Measurements from ENCODE around the gene ADK.
"Not testable (repeated sequence)": the region's sequence is repeated elsewhere in the genome, so short reads cannot be mapped to it uniquely, and the experiment has no call there.

The ADK gene

GRCh38 chr10:74244807-74245206 is 93.8 kb downstream of the ADK start:
- no peak for DNase-seq

DNA sequence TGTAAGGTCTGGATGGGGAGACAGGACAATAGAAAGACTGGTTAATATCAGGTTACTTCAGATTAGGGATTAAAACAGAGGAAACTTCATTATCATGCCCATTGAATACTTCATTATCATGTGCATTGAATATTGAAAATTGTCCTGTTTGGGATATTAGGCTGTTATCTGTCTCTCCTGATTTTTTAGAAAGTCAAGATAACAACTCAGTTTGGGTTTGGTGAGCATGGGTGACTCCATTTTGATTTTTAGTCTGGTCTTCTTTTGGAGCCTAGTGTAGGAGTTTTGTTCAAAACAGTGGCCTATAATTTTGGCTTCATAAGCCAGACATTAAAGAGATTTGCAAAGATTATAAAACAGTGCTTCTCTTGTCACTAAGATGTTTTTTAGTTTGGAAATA is 95.5 kb downstream of the ADK start:
- no peak for DNase-seq

GRCh38 chr10:74249865-74250264 is 98.8 kb downstream of the ADK start:
- DNase-seq: no peak

DNA sequence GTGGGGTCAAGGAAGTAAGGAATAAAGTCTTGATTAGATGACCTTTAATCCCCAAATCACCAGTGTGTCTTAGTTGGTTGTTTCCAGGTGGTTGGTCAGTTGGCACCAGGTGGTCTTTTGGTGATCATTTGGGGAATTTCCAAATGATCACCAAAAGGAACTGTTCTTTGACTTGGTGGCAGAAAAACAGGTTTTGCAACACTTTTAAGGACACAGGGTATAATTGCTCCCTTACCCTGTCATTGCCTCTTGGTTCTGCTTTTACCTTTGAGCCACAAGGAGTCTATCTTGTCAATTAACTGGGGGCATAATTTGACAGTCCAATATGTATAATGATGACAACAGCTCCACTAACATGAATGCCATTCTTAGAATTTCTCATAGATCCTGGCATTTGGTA is 104.2 kb downstream of the ADK start:
- DNase-seq: peak; percentile 26

DNA sequence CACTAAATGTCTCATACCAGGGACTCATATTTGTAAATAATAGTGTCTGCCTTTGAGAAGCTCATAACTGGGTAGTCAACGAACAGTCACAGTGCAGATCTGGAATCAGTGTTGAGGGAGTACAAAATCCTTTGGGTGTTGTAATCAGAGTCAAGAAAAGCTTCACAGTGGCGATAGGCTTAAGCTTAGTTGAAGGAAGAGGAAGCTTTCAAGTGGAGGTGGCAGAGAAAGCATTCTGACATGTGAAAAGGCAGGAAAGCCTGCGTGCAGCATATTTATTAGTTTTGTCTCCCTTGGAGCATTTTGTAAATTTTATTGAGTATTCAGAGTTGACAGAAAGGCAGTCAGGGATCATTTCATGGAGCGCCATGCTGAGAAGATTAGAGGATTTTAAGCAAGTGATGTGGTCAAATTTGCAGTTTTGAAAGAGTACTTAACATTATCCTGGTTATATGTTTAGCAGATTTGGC is 104.9 kb downstream of the ADK start:
- peak; percentile 76 for DNase-seq

GRCh38 chr10:74262856-74263255 is 111.8 kb downstream of the ADK start:
- DNase-seq: no peak

DNA sequence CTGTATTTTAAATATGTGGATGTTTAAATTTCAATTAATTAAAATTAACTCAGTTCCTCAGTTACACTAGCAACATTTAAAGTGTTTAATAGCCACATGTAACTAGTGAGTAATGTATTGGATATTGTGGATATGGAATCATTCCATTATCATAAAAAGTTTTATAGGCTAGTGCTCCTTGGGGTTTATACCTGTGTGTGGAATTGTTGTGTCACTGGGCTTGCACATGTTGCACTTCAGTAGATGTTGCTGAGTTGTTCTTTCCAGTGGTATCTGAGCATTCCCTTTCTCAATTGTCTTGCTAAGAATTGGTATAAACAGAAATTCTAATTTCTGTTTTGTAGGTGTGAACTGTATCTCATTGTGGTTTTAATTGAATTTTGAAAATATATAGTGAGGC is 113.0 kb downstream of the ADK start:
- no peak for DNase-seq

DNA sequence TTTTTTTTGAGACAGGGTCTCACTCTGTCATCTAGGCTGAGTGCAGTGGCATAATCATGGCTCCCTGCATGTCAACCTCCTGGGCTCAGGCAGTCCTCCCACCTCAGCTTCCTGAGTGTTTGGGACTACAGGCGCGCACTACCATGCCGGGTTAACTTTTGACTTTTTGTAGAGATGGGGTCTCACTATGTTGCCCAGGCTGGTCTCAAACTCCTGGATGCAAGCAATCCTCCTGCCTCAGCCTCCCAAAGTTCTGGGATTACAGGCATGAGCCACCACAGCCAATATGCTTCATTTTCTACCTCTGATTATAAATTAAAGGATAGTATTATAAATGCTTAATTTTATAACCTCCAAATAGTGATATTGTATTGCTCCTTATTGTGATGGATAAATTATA is 121.3 kb downstream of the ADK start:
- DNase-seq: no peak

DNA sequence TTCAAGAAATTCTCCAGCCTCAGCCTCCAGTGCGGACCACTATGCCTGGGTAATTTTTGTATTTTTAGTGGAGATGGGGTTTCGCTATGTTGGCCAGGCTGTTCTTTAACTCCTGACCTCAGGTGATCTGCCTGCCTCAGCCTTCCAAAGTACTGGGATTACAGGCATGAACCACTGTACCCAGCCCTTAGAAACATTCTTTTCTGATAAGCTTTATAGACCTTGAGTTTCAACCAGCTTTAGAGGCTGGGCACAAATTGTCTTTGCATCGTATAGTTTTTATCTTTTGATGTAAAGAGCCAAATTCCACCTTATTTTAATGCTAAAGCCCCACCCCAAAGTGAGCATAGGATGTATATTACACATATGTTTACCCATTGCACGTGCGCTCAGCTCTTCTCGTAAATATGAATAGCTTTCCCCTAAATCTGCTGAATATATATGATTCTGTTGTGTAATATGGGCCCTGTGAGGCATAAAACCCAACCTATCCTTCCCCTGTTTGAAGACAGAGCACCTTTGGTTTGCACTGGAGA is 124.8 kb downstream of the ADK start:
- DNase-seq: no peak

DNA sequence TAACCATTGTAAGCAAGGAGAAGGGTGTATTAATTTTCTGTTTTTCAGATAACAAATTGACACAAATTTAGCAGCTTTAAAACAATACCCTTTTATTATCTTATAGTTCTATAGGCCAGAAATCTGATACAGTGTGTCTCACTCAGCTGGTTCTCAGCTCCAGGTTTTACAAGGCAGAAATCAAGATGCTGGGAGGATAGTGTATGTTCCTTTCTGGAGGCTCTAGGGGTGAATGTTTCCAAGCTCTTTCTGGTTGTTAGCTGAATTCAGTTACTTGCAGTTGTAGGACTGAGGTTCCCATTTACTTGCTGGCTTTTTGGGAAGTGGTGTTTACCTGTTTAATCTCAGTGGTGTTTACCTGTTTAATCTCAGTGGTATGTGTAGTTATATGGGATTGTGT is 125.4 kb downstream of the ADK start:
- no peak for DNase-seq

DNA sequence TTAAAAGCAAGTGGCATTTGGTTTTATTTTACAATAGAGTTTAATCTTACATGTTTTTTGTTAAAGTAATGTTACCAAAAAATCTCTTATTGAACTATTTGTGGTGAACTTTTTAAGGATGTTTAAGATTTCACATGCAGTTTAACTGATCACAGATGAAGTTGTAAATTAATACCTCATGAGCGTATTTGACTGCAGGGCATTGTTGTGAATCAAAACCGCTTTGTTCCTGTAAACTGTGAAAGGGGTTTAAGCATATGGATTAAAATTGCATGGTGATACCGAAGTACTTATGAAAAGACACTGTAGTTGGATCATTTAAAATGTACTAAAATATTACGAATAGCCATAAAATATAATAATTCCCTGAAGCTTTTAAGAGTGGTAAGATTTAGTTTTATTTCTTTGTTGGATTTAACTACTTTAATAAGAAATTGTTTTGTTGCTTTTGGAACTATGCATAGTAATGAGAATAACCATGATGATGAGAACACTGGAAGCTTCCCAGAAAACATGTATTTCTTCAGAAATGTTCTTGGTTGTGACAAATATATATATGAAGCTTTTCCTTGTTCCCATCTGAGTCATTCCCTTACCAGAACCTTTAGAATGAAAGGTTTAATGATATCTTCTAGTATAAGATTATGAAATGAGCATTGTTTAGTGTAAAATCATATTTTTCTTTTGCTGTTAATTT is 131.3 kb downstream of the ADK start:
- DNase-seq: peak; percentile 44

DNA sequence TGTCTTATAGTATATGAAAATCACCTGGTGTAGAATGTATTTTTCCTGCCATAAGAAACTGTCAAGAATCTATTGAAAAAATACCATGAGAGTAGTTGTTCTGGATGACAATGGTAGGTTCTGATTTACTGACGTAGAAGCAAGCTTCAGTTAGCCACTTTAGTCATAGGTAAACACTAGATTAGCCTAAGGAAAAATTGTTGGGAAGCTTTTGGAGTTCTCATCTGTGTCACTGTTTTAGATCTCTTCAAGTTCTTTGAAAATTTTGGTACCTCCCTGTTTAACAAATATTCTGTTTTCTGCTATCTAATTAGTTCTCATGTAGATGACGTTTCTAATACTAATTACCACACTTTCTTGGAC is 131.8 kb downstream of the ADK start:
- DNase-seq: no peak

GRCh38 chr10:74289188-74289587 is 138.2 kb downstream of the ADK start:
- no peak for DNase-seq

DNA sequence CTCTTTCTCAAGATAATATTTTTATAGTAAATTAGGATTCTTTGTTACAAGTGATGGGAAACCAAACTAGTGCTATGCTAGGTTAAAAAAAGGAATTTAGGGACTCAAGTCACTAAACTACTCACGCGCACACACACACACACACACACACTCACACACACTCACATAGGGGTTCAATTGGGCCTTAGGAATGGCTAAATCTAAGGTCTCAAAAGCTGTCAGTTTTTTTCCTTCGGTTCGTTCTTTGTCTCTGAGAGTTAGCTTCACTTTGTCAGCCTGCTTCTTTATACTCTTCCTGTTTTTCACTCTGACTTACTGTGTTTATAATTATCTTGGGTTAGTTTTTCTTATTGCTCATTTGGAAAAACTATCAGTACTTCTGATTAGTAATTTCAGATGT is 138.9 kb downstream of the ADK start:
- no peak for DNase-seq

GRCh38 chr10:74290708-74291107 is 139.7 kb downstream of the ADK start:
- DNase-seq: no peak

- peak; percentile 82 for DNase-seq
Measured at GRCh38 chr10:74292871-74293427, 141.9 kb downstream of the ADK start.

- DNase-seq: peak; percentile 86
Measured at GRCh38 chr10:74293686-74294371, 142.8 kb downstream of the ADK start.

GRCh38 chr10:74297389-74298080 is 146.5 kb downstream of the ADK start:
- no peak for DNase-seq

GRCh38 chr10:74300074-74300621 is 149.1 kb downstream of the ADK start:
- DNase-seq: not testable (repeated sequence)

GRCh38 chr10:74300666-74301065 is 149.6 kb downstream of the ADK start:
- no peak for DNase-seq

GRCh38 chr10:74305730-74306129 is 154.7 kb downstream of the ADK start:
- no peak for DNase-seq

- peak; percentile 18 for DNase-seq
Measured at GRCh38 chr10:74306227-74306982, 155.4 kb downstream of the ADK start.

All from NCI-H69 (cell line).